ENCODE data around the gene IZUMO2.

The IZUMO2 gene

DNA sequence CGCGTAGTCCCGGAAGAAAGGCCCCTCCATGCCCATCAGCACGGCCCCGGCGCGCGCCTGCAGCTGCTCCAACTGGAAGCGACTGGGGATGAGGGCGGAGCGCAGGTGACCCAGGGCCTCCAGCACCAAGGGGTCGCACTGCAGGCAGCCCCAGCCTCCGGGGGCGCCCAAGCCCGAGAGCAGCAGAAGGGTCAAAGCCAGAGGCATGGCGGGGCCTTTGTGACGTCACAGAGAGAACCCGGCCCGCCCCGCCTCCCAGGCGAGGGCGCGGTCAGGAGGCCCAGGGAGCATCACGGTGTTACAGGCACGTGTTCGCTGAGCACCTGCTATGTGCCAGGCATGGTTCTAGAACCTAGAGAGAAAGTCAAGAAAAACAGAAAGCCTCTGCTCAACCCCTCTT is at the start of gene IZUMO2:
IZUMO2 (minus strand) TSS at position 294 of the 400 bp plus-strand sequence; CDS start at position 207, 87 bp downstream.
- H3K4me3 ChIP-seq = no peak within 1 kb of the TSS
- H3K27ac ChIP-seq = no peak within 1 kb of the TSS
- no peaks in the 10 kb centered on the region for H3K27me3 ChIP-seq
- no peaks in the 10 kb centered on the region for H3K4me1 ChIP-seq
- H3K4me2 ChIP-seq = no peak within 1 kb of the TSS
- H3K9me3 ChIP-seq = peaks cover 4% of the 10 kb centered on the region; the same call in 1 of the 2 replicates
- no peak within 1 kb of the TSS for H3K9ac ChIP-seq
- no peaks in the 10 kb centered on the region for H3K36me3 ChIP-seq
- TF ChIP-seq Cebpa-rat (IDR thresholded peaks at IDR 0.05) = no peak
- no peaks in the 10 kb centered on the region for H4K20me1 ChIP-seq

DNA sequence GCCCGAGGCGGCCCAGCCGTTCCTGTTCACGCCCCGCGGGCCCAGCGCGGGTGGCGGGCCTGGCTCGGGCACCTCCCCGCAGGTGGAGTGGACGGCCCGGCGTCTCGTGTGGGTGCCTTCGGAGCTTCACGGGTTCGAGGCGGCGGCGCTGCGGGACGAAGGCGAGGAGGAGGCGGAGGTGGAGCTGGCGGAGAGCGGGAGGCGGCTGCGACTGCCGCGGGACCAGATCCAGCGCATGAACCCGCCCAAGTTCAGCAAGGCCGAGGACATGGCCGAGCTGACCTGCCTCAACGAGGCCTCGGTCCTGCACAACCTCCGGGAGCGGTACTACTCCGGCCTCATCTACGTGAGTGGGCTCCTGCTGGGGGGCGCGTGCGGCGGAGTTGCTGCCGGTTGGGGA is 47.3 kb upstream of the IZUMO2 start:
- no peak overlapping the region for H3K9ac ChIP-seq
- H3K4me1 ChIP-seq = no peaks in the 10 kb centered on the region
- H3K4me2 ChIP-seq = no peak overlapping the region
- no peak overlapping the region for H3K27ac ChIP-seq
- no peaks in the 10 kb centered on the region for H4K20me1 ChIP-seq
- no peaks in the 10 kb centered on the region for H3K36me3 ChIP-seq
- no peak for TF ChIP-seq Cebpa-rat (IDR thresholded peaks at IDR 0.05)
- H3K9me3 ChIP-seq = peaks cover 21% of the 10 kb centered on the region
- no peak overlapping the region for H3K4me3 ChIP-seq
- no peaks in the 10 kb centered on the region for H3K27me3 ChIP-seq

DNA sequence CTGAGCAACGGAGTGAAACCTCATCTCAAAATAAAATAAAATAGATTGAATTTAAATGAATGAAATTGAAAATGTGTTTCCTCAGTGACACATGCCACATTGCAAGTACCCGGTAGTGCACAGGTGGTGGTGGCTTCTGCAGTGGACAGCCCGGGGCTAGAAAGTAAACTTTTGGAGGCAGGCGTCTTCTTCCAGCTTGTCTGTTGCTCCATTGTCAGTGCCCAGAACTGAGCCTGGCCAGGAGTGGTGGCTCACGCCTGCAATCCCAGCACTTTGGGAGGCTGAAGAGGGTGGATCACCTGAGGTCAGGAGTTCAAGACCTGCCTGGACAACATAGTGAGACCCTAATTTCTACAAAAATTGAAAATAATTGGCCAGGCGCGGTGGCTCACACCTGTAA is 46.0 kb upstream of the IZUMO2 start:
- no peaks in the 10 kb centered on the region for H3K36me3 ChIP-seq
- H3K27ac ChIP-seq = no peak overlapping the region
- TF ChIP-seq Cebpa-rat (IDR thresholded peaks at IDR 0.05) = no peak
- H3K4me2 ChIP-seq = no peak overlapping the region
- no peak overlapping the region for H3K4me3 ChIP-seq
- no peaks in the 10 kb centered on the region for H4K20me1 ChIP-seq
- H3K27me3 ChIP-seq = no peaks in the 10 kb centered on the region
- H3K4me1 ChIP-seq = no peaks in the 10 kb centered on the region
- H3K9me3 ChIP-seq = peaks cover 21% of the 10 kb centered on the region
- no peak overlapping the region for H3K9ac ChIP-seq

DNA sequence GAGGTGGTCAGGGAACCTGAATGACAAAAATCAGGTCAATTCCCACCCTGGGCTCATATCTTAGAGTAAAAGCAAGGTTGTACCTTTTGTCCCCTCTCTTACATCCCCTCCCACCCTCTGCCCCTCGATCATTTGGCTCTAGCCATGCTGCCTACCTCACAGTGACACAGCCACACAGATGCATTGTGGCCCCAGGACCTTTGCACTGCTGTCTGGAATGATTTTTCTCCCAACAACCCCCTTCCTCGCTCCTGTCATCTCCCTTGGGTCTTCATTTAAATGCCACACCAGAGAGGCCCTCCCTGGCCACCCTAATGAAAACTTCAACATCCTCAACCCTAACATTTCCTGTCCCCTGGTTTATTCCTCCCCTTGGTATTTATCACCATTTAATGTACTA is 44.6 kb upstream of the IZUMO2 start:
- no peaks in the 10 kb centered on the region for H3K36me3 ChIP-seq
- no peaks in the 10 kb centered on the region for H3K4me1 ChIP-seq
- no peaks in the 10 kb centered on the region for H4K20me1 ChIP-seq
- peaks cover 21% of the 10 kb centered on the region for H3K9me3 ChIP-seq
- H3K27me3 ChIP-seq = no peaks in the 10 kb centered on the region
- no peak overlapping the region for H3K9ac ChIP-seq
- no peak overlapping the region for H3K4me3 ChIP-seq
- no peak for TF ChIP-seq Cebpa-rat (IDR thresholded peaks at IDR 0.05)
- H3K27ac ChIP-seq = no peak overlapping the region
- no peak overlapping the region for H3K4me2 ChIP-seq

DNA sequence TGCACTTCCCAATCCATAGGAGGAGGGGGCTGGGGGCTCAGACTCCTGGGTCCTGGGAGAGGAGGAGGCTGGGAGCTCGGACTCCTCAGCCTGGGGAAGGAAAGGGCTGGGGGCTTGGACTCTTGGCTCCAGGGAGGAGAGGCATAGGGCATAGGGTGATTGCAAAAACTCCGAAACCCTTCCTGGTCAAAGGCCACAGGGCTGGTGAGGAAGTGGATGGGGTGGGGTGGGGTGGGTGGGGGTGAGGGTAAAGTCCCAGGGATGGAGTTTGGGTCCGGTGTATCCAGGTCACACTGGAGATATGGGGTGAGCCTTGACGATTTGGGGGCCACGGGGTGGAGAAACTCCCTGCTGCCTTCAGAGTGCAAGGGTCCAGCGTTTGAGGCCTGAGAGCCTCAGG is 43.1 kb upstream of the IZUMO2 start:
- Histone ChIP-seq H4K20me1 (no peaks in the 10 kb centered on the region), H3K4me2 (no peak overlapping the region), H3K36me3 (no peaks in the 10 kb centered on the region), H3K4me1 (no peaks in the 10 kb centered on the region), H3K27ac (no peak overlapping the region), H3K27me3 (no peaks in the 10 kb centered on the region), H3K4me3 (no peak overlapping the region), H3K9me3 (peaks cover 12% of the 10 kb centered on the region), H3K9ac (no peak overlapping the region)
- no peak for TF ChIP-seq Cebpa-rat (IDR thresholded peaks at IDR 0.05)

DNA sequence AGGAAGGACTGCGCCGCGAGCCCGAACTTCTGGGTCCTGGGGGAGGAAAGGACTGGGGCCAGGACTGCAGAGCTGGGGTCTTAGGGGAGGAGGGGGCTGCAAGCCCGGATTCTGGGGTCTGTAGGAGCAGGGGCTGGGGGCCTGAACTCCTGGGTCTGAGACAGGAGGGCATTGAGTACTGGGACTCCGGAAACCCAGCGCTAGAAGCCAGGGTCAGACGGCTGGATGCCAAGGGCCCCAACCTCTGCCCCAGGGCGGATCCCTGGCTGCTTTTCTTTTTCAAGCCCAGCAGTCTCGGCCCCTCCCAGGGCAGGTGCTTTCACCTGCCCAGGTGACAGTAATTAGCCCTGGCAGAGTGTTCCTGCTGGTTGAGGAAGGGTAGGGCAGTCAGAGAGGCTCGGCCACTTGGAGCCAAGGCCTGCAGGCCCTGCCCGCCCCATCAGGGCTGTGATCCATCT is 42.6 kb upstream of the IZUMO2 start:
- Histone ChIP-seq H3K27me3 (no peaks in the 10 kb centered on the region), H4K20me1 (no peaks in the 10 kb centered on the region), H3K4me1 (no peaks in the 10 kb centered on the region), H3K4me3 (no peak overlapping the region), H3K4me2 (no peak overlapping the region), H3K36me3 (no peaks in the 10 kb centered on the region), H3K27ac (no peak overlapping the region), H3K9me3 (peaks cover 7% of the 10 kb centered on the region), H3K9ac (no peak overlapping the region)
- no peak for TF ChIP-seq Cebpa-rat (IDR thresholded peaks at IDR 0.05)

DNA sequence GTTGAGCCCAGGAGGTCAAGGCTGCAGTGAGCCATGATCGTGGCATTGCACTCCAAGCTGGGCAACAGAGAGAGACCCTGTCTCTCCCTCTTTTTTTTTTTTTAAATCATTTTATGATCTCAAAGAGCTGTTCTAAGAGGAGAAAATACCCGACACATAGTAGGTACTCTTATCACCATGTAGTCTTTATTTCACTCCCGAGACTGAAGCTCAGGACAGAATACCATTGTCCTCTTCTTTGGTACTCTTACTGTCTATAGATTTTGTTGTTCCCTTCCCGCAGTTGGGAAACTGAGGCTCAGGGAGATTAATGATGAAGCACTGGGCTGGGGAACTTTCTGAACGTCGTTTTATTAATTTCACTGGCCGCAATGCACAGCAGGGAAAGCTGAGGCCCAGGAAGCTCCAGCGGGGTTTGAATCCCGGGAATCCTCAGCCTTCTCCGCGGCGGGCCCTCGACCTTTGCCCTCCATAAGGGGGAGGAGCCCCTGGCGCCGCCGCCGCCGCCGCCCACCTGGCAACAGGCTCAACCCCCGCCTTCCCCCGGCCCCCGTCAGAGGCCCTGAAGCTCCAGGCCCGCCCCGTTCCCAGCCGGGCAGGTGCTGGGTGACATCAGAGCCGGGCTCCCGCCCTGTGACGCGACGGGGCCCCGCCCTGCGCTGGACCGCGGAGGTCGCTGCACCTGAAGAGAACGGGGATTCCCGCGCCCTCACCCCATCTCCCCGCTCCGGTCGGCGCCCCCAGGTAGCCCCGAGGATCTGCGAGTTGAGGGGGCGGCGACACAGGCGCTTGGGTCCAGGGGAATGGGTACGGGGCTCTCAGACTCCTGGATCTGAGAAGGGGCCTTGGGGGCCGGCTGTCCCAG is 42.0 kb upstream of the IZUMO2 start:
- no peak for TF ChIP-seq Cebpa-rat (IDR thresholded peaks at IDR 0.05)
- Histone ChIP-seq H3K27me3 (no peaks in the 10 kb centered on the region), H3K4me3 (no peak overlapping the region), H3K36me3 (no peaks in the 10 kb centered on the region), H3K4me1 (no peaks in the 10 kb centered on the region), H3K9me3 (peaks cover under 1% of the 10 kb centered on the region; the same call in 1 of the 2 replicates), H4K20me1 (no peaks in the 10 kb centered on the region), H3K9ac (no peak overlapping the region), H3K27ac (no peak overlapping the region), H3K4me2 (no peak overlapping the region)

DNA sequence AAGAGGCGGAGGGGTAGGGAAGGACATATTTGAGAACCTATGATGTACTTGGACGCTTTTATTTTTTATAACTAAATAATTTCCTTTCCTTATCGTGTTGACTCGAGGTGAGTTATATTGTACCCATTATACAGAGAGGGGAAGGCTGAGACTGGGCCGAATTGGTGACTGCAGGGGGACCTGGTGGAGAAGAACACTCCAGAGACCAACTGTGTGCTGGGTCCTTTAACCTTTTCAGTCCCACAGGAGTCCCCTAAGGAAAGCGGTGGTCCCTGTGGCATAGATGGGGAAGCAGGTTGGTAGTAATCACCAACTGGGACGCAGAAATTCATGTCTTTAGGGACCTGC is 41.0 kb upstream of the IZUMO2 start:
- no peak for TF ChIP-seq Cebpa-rat (IDR thresholded peaks at IDR 0.05)
- Histone ChIP-seq H3K4me3 (no peak overlapping the region), H3K27ac (no peak overlapping the region), H3K4me2 (no peak overlapping the region), H3K9me3 (no peaks in the 10 kb centered on the region), H3K9ac (no peak overlapping the region), H3K4me1 (peaks cover 5% of the 10 kb centered on the region), H4K20me1 (no peaks in the 10 kb centered on the region), H3K36me3 (no peaks in the 10 kb centered on the region), H3K27me3 (no peaks in the 10 kb centered on the region)

DNA sequence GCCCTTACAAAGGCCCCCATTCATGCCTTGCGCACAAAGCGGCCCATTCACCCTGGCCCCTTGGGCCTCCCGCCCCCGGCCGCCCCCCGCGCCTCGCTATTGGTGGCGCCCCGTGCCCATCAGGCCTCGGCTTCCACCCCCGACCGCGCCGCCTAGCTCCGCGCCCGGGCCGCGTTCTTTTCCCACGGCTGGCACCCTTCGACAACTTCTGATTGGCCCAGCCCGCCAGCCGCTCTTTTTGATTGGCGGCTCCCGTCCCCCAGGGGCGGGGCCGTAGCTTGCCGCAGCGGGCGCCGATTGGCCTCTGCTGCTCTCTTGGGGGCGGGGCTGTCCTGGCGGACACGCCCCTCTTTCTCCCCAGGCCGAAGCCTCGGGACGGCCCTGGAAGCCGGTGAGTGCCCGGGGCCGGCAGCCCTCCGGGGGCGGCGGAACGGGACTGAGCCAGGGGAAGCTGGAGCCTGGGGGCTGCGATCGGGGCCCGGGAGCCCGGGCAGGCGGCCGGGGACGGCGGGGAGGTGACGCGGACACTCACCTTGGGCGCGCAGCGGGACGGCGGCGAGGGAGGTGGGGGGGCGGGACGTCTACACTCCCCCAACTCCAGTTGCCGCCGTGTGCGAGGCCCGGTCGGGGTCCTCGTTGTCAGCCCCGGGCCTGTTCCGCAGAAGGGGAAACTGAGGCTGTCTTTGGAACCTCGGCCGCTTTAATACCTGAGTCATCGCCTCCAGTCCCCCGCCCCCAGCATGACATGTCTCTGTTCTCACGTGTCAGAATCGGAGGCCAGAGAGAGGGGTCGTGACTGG is 40.4 kb upstream of the IZUMO2 start, which contains the start of gene MYH14:
MYH14 (plus strand) TSS at position 342 of the 800 bp plus-strand sequence. CDS start 6,744 bp downstream, outside the sequence.
- Histone ChIP-seq H3K27me3 (no peaks in the 10 kb centered on the region), H3K4me2 (no peak within 1 kb of the TSS), H3K27ac (no peak within 1 kb of the TSS), H3K9me3 (no peaks in the 10 kb centered on the region), H3K4me3 (no peak within 1 kb of the TSS), H4K20me1 (no peaks in the 10 kb centered on the region), H3K36me3 (no peaks in the 10 kb centered on the region), H3K9ac (no peak within 1 kb of the TSS), H3K4me1 (peaks cover 10% of the 10 kb centered on the region)
- no peak for TF ChIP-seq Cebpa-rat (IDR thresholded peaks at IDR 0.05)

DNA sequence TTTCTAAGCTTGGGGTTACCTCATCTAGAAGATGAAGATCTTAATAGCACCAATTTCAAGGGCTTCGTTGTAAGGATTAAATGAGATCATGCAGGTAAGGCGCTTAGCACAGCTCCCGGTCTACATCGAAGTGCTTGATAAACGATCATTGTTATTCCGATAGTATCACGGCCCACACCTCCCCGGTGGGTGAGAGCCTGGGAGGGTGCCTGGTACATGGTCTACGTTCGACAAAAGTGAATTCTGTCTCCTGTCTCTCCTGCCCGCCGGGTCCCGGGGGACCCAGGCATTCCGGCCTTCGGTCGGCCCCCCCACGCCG is 39.8 kb upstream of the IZUMO2 start:
- no peak for TF ChIP-seq Cebpa-rat (IDR thresholded peaks at IDR 0.05)
- Histone ChIP-seq H3K9me3 (no peaks in the 10 kb centered on the region), H4K20me1 (no peaks in the 10 kb centered on the region), H3K27me3 (no peaks in the 10 kb centered on the region), H3K4me3 (no peak overlapping the region), H3K36me3 (no peaks in the 10 kb centered on the region), H3K9ac (no peak overlapping the region), H3K27ac (no peak overlapping the region), H3K4me2 (no peak overlapping the region), H3K4me1 (peaks cover 15% of the 10 kb centered on the region)
